Bladder microvascular endothelial cell (primary cell): ENCODE data around the gene UGT2B10. TPM values are rescaled to one million over a fixed set of nuclear protein-coding genes. Genes with fewer than 3 reads are reported as not detected.

Experiments
- total RNA-seq: library from RNA; depleted of rRNA; stranded (reverse); fragments of >200 nt; gene quantifications from 2 replicates; pipeline ENCODE4 v1.2.3, GENCODE V29; 2014

Gene UGT2B10
- not detected in 2 replicates for total RNA-seq

GRCh38 chr4:68815617-68816409, at the start of gene UGT2B10:
Gene UGT2B10, plus strand, starts transcription at chr4:68815994. Its CDS starts 26 bp downstream, at chr4:68816020.

Other genes with a start within 250 kb of the UGT2B10 start
- gene UGT2B17, start 239.7 kb upstream of the UGT2B10 start, total RNA-seq = not detected in 2 replicates
- not detected in 2 replicates for gene UGT2B15, start 145.3 kb upstream of the UGT2B10 start, total RNA-seq
- not detected in 2 replicates for gene UGT2A3, start 135.8 kb downstream of the UGT2B10 start, total RNA-seq